Measurements from ENCODE around the gene KSR1.

DNA sequence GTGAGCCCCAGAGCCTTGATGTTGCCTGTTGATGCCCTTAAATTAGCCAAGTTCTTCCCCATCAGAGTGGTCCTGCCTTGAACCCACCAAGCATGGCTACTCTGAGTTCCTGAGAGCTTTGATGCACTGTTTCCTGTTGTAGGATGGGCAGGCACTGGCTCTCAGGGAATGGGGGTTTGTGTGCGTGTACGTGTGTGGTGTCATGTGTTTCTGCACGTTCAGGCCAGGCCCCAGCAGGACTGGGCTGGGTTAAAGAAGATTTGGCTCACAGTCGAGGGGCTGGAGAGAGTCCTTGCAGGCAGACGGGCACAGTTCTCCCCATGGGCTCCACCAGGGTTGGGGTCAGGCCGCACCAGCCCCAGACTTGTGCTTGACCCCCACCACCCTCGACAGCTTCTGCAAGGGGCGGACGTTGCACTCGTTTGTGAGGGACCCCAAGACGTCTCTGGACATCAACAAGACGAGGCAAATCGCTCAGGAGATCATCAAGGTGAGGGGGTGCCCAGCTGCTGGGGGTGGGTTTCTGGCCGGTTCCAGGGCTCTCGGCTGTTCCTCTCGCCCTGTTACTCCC is 151.4 kb downstream of the KSR1 start:
- TF ChIP-seq ELF4 (IDR thresholded peaks at IDR 0.05) (no peak), FOXM1 (IDR thresholded peaks at IDR 0.05; ENCODE audit: borderline replicate concordance) (no peak), SUZ12 (IDR thresholded peaks at IDR 0.05) (no peak), ARNT (IDR thresholded peaks at IDR 0.05) (no peak), FOXA1 (IDR thresholded peaks at IDR 0.05) (no peak), ZNF384 (IDR thresholded peaks at IDR 0.05) (no peak), HDGF (IDR thresholded peaks at IDR 0.05; ENCODE audit: borderline replicate concordance) (no peak), BHLHE40 (IDR thresholded peaks at IDR 0.05; ENCODE audit: borderline replicate concordance) (no peak)
